ENCODE results near the gene INHBE. TPM values are rescaled to one million over a fixed set of nuclear protein-coding genes. Genes with fewer than 3 reads are reported as not detected.

Gene INHBE
- total and polyA plus RNA-seq, 2 of the 8 experiments (the other 6 are each of a cell fraction or from before 2014, with no cell fraction given): 10.2 to 18.8 TPM

DNA sequence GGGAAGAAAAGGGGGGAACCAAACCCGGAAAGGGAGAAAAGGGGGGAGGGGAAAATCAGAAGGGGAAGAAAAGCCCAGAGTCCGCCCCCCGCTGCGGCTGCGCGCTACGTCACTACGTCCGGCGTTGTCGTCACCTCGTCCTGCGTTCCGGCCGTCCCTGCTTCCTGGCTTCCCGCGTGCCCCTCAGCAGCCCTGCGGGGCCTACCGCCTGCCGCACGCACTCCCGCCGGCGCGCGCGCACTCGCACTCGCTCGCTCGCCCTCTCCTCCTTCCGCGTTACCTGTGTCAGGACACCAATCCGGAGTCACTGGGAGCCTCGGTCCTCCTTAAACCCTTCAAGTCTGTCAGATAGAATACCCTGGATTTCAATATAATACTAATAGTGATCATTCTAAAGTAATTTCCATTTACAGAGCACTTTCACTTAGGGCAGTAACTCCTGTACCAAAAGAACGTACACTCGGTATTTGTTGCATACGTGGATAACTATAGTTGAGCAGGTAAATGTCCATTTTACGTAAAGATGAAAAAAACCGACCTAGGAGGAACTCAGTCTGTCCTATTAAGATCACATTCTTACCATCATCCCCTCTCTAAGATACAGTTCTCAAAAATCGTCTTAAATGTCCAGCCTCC is 24.1 kb upstream of the INHBE start, which contains the start of gene R3HDM2 (continued):
- no peak for TF ChIP-seq RXRA (IDR thresholded peaks at IDR 0.05; ENCODE audit: insufficient read depth, low read depth, low read length)
- TF ChIP-seq ZNF274 (IDR thresholded peaks at IDR 0.05; ENCODE audit: borderline replicate concordance, extremely low read depth, low read length): no peak
- TF ChIP-seq FOSL1 (IDR thresholded peaks at IDR 0.05; ENCODE audit: insufficient read depth, low read depth, low read length): no peak
- TF ChIP-seq, protein P1, sequence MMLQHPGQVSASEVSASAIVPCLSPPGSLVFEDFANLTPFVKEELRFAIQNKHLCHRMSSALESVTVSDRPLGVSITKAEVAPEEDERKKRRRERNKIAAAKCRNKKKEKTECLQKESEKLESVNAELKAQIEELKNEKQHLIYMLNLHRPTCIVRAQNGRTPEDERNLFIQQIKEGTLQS (IDR thresholded peaks at IDR 0.05; ENCODE audit: insufficient read depth, low read depth, low read length): no peak
- no peak for TF ChIP-seq KDM5A (IDR thresholded peaks at IDR 0.05; ENCODE audit: low read length)
- TF ChIP-seq TBP (IDR thresholded peaks at IDR 0.05; ENCODE audit: low read depth, low read length): peak; percentile 40; the same call in 1 of the 2 replicates
- no peak for TF ChIP-seq TCF12 (IDR thresholded peaks at IDR 0.05; ENCODE audit: low read depth, low read length)
- TF ChIP-seq, protein P2, sequence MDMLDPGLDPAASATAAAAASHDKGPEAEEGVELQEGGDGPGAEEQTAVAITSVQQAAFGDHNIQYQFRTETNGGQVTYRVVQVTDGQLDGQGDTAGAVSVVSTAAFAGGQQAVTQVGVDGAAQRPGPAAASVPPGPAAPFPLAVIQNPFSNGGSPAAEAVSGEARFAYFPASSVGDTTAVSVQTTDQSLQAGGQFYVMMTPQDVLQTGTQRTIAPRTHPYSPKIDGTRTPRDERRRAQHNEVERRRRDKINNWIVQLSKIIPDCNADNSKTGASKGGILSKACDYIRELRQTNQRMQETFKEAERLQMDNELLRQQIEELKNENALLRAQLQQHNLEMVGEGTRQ (IDR thresholded peaks at IDR 0.05; ENCODE audit: low read length): no peak
- no peak for TF ChIP-seq MAFK (IDR thresholded peaks at IDR 0.05; ENCODE audit: low read depth, low read length)
- no peak for TF ChIP-seq CBX5 (IDR thresholded peaks at IDR 0.05; ENCODE audit: low read depth, low read length)
- no peak for TF ChIP-seq POU5F1 (IDR thresholded peaks at IDR 0.05; ENCODE audit: low read depth, low read length)
- peak in 1 of 2 experiments; percentile 87; a peak in 2 of 3 replicates for TF ChIP-seq POLR2A (IDR thresholded peaks at IDR 0.05; ENCODE audit: control extremely low read depth in 1 of 2, low read depth in 2 of 2, low read length in 2 of 2)
- TF ChIP-seq SIN3A (conservative IDR thresholded peaks at IDR 0.05 in 1 of 2, IDR thresholded peaks at IDR 0.05 in 1 of 2; ENCODE audit: low read depth in 1 of 2, low read length in 2 of 2): peak in 1 of 2 experiments; percentile 21; a peak in 1 of 4 replicates
- no peak for TF ChIP-seq BCL11A (IDR thresholded peaks at IDR 0.05; ENCODE audit: low read depth in 2 of 2, low read length in 2 of 2)
- TF ChIP-seq, protein P3, sequence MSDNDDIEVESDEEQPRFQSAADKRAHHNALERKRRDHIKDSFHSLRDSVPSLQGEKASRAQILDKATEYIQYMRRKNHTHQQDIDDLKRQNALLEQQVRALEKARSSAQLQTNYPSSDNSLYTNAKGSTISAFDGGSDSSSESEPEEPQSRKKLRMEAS (IDR thresholded peaks at IDR 0.05): peak; percentile 98
- TF ChIP-seq SAP30 (IDR thresholded peaks at IDR 0.05; ENCODE audit: insufficient read depth, insufficient replicate concordance, low read length): no peak
- TF ChIP-seq CEBPB (IDR thresholded peaks at IDR 0.05; ENCODE audit: low read depth, low read length): no peak
- TF ChIP-seq CBX8 (IDR thresholded peaks at IDR 0.05; ENCODE audit: borderline replicate concordance, low read depth, low read length): no peak
- peak; percentile 97 for TF ChIP-seq CREB1 (IDR thresholded peaks at IDR 0.05)
- TF ChIP-seq EP300 (IDR thresholded peaks at IDR 0.05; ENCODE audit: borderline replicate concordance in 1 of 2, low read depth in 2 of 2, low read length in 2 of 2): peak in 1 of 2 experiments; percentile 47; a peak in 1 of 3 replicates
- TF ChIP-seq SP4 (IDR thresholded peaks at IDR 0.05; ENCODE audit: low read length): no peak
- no peak for TF ChIP-seq RBBP5 (IDR thresholded peaks at IDR 0.05; ENCODE audit: borderline replicate concordance, low read depth, low read length)
- no peak for TF ChIP-seq BRCA1 (IDR thresholded peaks at IDR 0.05; ENCODE audit: low read depth, low read length)
- peak; percentile 84 for TF ChIP-seq ASH2L (IDR thresholded peaks at IDR 0.05; ENCODE audit: low read length)
